Measurements from ENCODE around the gene GNB1.

Gene GNB1

DNA sequence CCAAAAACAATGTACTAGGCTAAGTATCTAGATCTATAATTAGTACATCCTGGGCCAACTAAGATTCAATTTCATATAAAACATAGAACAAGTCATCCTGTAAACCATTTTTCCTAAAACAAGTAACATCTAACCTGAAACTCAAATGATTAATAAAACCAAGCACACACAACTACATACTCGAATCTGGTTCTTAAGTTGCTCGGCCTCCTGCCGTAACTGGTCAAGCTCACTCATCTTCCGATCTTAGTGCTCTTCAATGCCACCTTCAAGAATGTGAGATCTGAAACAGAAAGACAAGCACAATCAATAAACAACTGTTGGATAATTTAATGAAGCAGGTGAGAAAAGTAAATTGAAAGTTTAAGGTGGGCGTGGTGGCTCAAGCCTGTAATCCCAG, 65.7 kb downstream of the GNB1 start:
- no peak for DNase-seq (ENCODE audit: low spot score)

DNA sequence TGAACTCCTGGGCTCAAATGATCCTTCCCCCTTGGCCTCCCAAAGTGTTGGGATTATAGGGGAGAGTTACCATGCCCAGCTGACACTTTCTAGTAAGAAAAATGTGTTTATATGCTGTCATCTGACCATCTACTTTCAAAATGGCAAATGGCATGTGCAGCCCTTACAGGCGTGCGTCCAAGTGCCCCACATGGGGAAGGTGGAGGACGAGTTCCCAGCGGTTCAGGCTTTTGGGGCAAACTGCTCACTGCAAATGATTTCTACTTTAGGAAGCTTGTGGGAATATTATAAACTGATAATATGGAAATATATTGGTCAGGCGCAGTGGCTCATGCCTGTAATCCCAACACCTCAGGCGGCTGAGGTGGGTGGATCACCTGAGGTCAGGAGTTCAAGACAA, 71.1 kb downstream of the GNB1 start:
- no peak for DNase-seq (ENCODE audit: low spot score)

DNA sequence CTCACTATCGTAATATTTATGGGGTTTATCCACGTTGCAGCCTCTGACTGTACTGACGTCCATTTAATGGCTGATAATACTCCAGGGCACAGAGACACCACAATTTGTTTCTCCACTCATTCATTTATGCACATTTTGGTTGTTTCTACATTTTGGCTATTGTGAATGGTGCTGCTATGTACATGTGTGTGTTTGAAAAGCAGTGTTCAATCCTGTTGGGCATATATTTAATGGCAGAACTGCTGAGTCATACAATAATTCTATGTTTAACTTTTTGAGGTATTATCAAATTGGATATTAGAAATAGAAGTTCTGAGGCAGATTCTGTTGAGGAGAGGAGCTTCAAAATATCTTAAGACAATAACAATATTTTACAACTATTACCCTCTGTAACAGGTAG, 73.7 kb downstream of the GNB1 start:
- DNase-seq (ENCODE audit: low spot score), result no peak

DNA sequence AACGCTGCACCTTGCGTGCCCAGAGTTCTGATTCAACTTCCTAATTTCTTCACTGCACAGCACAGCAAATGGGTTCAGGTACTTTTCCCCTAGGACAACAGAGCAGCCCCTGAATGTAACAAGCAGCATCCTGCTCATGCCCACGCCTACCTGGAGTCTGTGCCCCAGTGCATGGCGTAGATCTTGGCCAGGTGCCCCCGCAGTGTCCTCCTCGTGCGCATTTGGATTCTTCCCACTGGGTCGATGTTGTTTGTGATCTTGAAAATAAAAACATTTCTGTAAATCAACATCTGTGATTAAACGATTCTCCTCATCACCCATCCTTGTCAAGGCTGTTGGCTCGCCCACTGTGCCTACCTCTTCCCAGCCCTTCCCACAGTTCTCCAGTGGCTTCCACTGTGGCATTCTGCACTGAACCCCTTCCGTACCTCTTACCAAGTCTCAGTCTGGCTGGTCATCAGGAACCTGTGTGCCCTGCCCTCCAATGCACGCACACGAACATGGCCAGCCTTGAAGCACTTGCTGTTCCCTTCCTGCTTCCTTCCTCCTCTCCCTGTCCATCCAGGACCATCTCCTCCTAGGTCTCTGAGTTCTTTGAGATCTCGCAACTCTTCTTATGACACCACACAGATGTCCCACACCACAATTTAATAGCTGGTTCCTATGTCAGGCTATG, 75.1 kb downstream of the GNB1 start:
- DNase-seq (ENCODE audit: low spot score), result no peak

DNA sequence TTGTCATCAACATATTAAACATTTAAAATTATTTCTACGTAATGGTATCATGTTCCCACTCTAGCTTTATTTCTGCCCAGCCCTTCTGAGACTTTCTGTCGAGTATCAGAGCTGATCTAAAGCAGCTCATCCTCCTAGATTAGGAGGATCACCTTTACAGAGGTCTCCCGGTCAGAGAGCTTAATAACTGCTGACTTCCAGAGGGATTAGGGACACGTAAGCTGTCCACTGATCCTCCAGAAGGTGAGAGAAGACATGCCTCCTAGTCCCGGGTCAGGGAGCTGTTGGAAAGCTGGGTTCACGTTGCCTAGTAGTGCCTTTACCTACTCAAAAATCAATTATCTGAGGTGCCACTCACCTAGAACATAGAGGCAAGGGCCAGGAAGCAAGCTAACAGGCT, 81.4 kb downstream of the GNB1 start:
- DNase-seq (ENCODE audit: low spot score), result no peak

DNA sequence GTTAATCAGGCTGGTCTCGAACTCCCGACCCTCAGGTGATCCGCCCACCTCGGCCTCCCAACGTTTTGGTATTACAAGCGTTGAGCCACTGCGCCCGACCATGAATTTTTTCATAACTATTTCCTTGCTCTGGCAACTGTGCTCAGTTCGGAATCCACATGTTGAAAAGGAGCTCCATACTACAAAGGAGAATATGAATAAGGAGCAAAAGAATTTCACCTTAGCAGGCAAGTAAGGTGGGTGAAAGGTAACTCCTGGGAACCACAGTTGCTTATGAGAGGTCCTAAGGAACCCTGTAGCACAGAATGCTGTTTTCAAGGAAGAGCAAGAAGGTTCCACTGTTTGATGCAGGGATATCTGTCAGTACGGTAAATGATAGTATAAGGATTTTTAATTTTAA, 82.7 kb downstream of the GNB1 start:
- DNase-seq (ENCODE audit: low spot score), result no peak

DNA sequence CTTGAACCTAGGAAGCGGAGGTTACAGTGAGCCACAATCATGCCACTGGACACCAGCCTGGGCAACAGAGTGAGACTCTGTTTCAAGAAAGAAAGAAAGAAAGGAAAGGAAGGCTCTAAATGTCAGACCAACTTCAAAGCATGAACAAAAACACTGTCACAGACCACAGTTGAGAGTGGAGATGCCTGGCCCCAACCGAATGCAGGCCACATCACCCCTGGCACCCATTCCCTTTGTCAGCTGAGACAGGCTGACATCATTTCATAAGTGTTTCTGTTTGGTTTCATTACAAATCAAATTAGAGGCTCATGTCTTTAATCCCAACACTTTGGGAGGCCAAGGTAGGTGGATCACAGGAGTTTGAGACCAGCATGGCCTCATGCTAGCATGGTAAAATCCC, 84.0 kb downstream of the GNB1 start:
- DNase-seq (ENCODE audit: low spot score), result no peak

DNA sequence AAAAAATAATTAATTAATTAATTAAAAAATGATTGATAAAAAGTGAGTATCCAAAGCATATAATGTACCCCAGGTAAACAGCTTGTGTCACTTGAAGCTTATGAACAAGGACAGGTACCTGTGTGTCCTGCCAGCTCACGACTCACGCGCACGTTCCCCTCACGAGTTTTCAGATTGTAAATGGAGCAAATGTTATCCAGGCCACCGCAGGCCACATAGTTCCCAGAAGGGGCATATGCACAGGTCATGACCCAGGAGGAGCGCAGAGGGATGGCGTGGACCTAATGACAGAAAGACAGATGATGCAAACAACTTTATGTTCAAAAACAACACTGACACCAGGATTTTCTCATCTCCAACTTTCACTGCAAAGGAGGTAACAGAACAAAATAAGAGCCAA, 86.6 kb downstream of the GNB1 start:
- DNase-seq (ENCODE audit: low spot score), result no peak

DNA sequence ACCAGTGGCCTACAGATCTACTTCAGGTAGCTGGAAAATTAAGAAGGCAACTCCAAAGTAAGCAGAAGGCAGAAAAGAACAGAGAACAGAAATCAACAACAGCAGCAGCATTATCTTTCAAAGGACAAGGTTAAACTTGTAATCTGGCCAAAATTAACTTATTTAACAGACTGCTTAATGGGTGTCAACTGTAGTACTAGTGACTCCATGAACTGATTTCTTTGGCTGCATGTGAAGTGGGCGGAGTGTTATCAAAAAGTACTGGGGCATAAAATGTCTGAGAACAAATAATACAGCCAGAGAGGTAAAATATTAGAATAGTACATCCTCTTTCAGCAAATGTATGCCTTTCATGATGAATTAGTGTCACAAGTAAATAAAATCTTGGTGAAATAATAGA, 88.0 kb downstream of the GNB1 start:
- DNase-seq (ENCODE audit: low spot score), result no peak

DNA sequence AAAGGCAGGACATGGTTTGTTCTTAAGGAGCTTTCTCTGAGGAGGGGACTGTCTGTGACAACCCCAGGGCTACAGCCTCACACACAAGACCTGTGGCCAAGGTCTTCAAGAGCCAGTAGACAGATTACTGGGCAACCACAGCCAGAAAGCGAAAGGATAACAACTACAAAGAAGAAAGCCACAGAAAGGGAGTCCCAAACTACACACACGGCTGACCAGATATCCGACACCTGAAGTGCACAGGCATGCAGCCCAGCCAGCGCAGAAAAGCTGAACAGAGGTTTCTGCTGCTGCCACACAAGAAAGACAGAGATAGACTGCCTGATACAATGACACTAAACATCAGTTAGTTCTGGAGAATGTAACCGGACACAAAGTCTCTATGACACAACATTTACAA, 91.2 kb downstream of the GNB1 start:
- DNase-seq (ENCODE audit: low spot score), result no peak

DNA sequence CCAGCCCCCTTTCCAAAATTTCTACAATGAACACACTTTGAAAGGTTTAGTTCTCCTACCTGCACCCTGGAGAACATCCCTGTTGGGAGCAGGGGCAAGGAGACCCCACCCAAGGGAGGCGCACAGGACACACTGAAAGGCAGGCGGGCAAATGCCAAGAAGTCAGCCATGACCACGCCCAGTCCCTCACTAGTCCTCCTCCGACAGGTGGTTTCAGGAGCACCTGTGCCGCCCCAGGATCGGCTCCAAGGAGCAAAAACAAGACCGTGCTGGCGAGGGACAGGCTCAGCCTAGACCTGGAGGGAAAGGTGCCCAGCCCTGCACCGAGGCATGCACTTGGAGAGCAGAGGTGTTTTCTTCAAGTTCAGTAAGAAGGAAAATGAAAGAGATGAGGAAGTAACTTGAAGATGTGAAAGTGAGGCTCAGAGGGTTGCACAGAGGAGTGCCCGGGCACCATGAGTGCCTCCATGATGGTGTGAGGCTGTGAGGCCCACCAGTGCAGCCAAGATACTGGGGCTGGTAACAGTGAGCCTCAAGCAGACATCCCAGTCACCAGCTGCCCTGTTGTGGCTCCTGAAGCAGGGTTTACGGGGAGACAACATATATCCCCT, 93.1 kb downstream of the GNB1 start:
- no peak for DNase-seq (ENCODE audit: low spot score)

DNA sequence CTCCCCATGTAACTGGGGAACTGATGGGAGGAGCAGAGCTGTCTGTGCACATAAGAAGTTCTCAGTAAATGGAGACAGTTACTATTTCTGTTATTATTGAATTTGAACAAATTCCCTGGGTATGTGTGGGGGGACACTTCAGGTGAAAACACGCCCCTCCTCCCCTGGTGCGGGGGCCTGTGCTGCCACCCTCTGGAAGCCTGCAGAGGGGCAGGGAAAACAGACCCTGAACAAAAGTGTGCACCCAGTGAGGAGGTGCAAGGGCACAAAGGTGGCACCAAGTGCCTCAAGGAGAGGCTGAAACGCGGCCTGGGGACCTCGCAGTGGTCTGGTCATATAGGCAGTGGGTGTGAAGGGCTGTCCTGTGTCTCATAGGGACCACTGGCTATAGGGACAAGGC, 94.4 kb downstream of the GNB1 start:
- DNase-seq (ENCODE audit: low spot score), result no peak

DNA sequence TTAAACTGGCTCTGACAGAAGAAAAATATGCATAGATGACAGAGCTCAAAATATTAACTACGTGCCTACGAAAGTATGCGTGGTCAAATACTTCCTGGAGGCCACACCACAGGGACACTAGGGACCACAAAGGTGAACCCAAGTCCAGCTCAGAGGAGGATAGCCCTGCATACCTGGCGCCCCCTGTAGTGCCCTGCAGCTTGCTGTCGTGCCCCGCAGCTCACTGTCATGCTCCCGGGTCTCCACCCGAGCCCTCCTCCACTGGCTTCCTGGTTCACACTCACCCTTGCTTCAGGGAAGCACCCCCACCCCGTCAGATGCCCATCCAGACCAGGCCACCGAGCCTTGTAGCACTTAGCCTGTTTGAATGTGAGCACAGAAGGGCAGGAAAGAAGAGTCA, 95.9 kb downstream of the GNB1 start:
- no peak for DNase-seq (ENCODE audit: low spot score)

DNA sequence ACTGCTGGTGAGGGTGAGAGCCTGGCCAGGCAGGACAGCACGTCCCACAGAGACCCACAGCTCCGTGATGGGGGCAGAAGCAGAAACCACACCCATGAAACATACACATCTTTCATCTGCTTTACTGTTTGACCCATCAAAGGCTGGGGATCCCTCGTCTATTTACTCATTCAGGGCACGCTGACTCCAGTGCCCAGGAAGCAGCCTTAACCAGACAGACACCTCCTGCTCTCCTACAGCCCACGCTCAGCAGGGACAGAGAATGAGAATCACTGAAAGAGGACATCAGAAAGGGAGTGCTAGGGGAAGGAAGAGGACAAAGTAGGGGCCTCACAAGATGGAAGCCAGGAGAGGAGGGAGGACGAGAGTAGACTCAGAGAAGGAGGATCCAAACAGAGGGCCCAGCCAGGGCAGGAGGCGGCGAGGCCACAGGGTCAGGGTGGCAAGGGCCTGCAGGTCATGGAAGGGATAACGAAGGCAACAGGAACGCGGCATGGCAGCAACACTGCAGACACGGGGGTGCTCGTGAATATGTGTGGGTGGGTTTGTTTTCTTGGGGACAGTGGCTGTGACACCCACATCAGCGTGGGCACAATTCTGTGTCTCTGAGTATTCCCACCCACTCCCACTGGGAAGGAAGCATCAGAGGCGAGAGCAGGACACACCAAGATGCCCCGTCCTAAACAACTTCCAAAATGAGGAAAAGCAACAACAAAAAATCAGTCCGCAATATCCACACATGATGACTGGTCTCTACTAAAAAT, 97.2 kb downstream of the GNB1 start:
- no peak for DNase-seq (ENCODE audit: low spot score)

DNA sequence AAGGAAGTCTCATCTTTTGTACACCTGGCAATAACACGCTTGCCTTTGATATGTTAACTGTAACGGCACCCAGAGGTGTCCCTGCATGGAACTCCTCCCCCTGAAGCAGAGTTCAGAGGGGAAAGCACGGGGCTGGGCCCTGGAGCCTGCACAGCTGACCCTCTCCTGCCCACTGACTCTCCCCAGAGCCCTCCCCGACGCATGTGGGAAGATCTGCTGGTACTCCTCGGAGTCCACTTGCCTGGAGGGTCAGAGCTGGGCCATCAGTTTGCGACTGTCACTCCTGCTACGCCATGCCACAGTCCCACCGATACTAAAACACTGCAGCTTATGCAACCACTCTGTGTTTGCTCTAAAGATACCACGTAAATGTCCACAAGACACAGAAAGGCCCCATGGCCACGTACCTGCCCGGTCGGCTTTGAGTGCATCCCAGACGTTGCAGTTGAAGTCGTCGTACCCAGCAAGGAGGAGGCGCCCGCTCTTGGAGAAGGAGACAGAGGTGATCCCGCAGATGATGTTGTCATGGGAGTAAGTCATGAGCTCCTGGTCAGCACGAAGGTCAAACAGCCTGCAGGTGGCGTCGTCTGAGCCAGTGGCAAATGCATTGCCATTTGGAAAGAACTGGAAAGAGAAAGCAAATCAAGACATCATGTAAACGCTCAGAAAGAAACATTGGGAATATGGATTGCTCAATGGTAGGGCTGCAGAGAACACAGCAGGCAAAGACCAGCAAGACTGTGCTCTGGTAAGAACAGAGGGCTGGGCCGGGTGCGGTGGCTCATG, 102.0 kb downstream of the GNB1 start:
- peak; percentile 45 for DNase-seq (ENCODE audit: low spot score)

DNA sequence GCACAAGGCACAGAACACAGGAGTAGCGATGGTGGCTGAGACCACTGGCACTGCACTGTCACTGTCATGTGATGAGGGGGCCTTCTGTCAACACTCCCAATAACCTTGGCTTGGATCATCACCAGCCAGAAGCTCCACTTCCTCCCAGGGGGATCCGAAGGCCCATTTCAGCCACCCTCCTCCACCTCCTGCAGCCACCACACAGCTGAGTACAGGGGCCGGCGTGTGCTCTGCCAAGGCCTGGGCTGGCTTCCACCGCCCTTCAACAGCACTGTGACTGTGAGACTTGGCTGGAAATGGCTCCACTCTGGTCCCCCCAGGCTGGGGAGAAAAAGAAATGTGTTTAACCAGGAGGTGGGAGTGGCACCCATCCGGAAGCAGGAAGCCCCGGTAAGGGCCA, 102.8 kb downstream of the GNB1 start:
- DNase-seq (ENCODE audit: low spot score), result no peak

DNA sequence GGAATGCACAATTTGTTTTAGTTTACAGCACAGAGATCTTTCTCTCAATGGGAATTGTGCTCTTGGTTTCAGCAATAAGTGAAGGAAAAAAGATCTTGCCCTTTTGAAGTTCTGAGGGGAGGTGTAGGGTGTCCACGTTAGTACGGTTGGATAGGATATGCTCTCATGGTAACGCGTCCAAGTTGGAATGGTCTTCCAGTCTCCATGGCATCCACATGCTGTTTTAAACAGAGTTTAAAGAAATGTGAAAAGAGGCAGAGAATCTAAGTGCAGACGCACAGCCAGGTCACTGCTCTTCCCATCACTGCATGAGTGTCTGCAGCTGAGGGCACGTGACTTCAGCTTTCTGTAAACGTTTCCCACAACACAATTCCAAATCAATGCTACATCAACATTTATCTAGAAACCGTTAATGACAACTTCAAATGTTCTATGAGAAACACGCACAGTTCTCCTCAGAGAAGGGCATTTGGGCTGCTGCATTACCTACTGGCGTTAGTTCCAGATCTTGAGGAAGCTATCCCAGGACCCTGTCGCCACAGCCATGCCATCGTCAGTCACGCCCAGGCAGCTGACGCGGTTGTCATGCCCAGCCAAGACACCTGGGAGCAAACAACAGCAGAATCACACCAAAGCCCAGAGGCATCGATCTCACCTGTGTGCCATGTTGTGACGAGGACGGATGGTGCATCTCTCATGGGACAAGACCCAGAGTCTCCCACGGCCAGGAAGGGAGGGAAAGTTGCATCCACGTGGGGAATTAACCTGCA, 103.9 kb downstream of the GNB1 start:
- no peak for DNase-seq (ENCODE audit: low spot score)

DNA sequence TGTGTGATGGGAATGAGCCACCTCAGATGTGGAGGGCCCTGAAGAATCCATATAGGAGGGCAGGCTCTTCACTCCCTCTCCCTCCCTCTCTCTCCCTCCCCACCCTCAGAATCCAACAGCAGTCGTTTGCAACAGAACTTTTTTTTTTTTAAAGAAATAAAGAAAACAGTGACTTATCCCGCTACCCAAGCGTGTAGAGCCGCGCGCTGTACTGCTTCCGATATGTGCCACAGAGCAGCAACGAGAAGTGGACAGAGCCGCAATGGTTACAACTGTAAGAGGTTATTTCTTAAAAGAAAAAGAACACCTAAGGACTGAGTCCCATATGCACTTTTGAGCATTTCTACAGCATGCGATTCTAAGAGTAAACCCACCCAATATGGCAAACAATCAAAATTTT, 105.2 kb downstream of the GNB1 start:
- no peak for DNase-seq (ENCODE audit: low spot score)

DNA sequence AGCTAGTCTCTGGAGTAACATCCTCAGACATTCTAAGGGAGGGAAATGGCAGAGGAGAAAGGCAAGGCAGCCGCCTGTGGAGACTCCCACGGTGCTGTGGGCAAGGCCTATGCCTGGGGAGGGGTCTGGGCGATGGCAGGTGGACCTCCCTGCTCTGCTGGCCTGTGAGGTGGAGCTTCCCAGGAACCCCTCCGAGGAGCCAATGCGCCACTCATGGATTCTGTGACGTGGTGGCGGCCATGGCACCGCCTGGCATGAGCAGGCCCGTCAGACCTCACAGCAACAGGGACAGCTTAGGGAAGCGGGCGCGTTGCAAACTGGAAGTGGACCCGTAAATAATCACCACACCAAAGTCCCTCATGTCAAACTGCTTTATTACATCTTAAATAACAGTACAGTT, 106.0 kb downstream of the GNB1 start:
- no peak for DNase-seq (ENCODE audit: low spot score)

DNA sequence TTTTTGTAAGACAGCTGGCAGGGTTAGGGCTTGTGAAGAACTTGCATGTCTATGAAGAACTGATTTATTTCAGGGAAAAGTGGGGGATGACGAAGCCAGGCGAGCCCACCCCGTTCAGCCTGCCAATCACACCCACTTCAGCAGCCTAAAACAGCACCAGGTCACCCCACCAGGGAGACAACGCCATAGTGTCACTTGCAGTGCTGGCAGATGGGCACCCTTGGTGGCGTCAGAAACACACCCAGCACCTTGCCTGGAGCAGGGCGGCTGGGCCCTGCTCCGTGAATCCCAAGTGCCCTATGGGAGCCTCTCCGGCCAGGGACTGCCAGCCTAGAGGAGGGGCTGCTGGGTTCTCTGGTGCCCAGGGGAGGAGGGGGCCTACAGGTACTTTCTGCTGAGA, 107.6 kb downstream of the GNB1 start:
- DNase-seq (ENCODE audit: low spot score), result no peak

DNA sequence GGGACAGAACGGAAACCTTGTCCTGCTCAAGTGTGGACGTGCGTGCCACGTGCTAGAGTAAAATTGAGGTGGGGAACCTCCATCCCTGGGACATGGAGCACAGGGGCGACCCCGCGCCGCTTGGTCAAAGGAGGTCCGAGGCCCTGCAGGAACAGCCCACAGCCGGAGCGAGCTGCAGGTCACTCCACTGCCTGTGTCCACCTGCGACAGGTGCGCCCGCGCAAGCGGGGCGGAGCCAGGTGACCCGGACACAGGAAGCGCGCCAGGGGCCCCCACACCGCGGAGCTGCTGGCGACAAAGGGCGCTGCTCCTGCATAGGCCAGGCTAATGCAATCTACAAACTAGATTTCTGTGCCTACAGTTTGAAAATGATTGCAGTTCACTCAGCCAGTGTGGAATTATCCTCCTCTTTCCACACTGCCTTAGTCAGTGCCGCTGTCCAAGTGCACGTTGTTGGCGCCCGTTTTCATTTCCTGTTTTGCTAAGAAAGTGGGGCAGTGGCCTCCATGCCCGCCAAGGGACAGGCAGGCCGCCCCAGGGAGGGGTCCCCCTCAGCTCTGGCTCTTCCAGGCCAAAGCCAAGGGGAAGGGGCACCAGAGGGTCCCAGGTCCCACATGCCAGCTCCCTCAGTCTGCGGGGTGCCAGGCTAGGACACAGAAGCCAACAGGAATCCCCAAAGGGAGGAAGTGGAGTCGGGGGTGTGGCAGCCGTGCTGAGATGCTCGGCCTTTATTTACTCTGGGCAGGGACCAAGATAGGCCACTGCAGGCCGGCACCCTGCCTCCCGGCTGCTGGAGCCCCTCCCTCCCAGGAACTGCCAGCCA, 108.3 kb downstream of the GNB1 start:
- DNase-seq (ENCODE audit: low spot score), result no peak

Measured in hematopoietic multipotent progenitor cell treated with erythropoietin and hydrocortisone succinate and interleukin-3 and kit ligand, for 15 days (in vitro differentiated cells).